Measurements from ENCODE around the gene PLLP.
"Not testable (repeated sequence)": the region's sequence is repeated elsewhere in the genome, so short reads cannot be mapped to it uniquely, and the experiment has no call there.

Gene PLLP

GRCh38 chr16:57273359-57273758 lies 11.1 kb downstream of the PLLP start:
- no peak for DNase-seq (ENCODE audit: low spot score)

- DNase-seq (ENCODE audit: low spot score), result no peak
These were observed 12.5 kb downstream of the PLLP start for GRCh38 chr16:57271867-57272495.

GRCh38 chr16:57271063-57271345 lies 13.5 kb downstream of the PLLP start:
- no peak for DNase-seq (ENCODE audit: low spot score)

- no peak for DNase-seq (ENCODE audit: low spot score)
These were observed 14.0 kb downstream of the PLLP start for GRCh38 chr16:57270221-57271062.

GRCh38 chr16:57268804-57269800 lies 15.4 kb downstream of the PLLP start:
- peak; percentile 91 for DNase-seq (ENCODE audit: low spot score)

- not testable (repeated sequence) for DNase-seq (ENCODE audit: low spot score)
These were observed 17.1 kb downstream of the PLLP start for GRCh38 chr16:57267343-57267742.

GRCh38 chr16:57266531-57267260 lies 17.8 kb downstream of the PLLP start:
- peak; percentile 41 for DNase-seq (ENCODE audit: low spot score)

- DNase-seq (ENCODE audit: low spot score), result peak; percentile 68
These were observed 18.5 kb downstream of the PLLP start for GRCh38 chr16:57265850-57266530.

- no peak for DNase-seq (ENCODE audit: low spot score)
These were observed 19.5 kb downstream of the PLLP start for GRCh38 chr16:57264950-57265371.

- DNase-seq (ENCODE audit: low spot score), result no peak
These were observed 20.1 kb downstream of the PLLP start for GRCh38 chr16:57264381-57264780.

- no peak for DNase-seq (ENCODE audit: low spot score)
These were observed 20.7 kb downstream of the PLLP start for GRCh38 chr16:57263541-57264351.

GRCh38 chr16:57262841-57263540 lies 21.5 kb downstream of the PLLP start:
- DNase-seq (ENCODE audit: low spot score), result no peak

- DNase-seq (ENCODE audit: low spot score), result no peak
These were observed 22.7 kb downstream of the PLLP start for GRCh38 chr16:57261806-57262205.

GRCh38 chr16:57260294-57260929 lies 24.1 kb downstream of the PLLP start:
- DNase-seq (ENCODE audit: low spot score), result no peak

- no peak for DNase-seq (ENCODE audit: low spot score)
These were observed 25.5 kb downstream of the PLLP start for GRCh38 chr16:57258910-57259475.

GRCh38 chr16:57258226-57258909 lies 26.1 kb downstream of the PLLP start:
- DNase-seq (ENCODE audit: low spot score), result no peak

- no peak for DNase-seq (ENCODE audit: low spot score)
These were observed 26.9 kb downstream of the PLLP start for GRCh38 chr16:57257455-57258070.
